Activated naive CD4-positive, alpha-beta T cell treated with anti-CD3 and anti-CD28 coated beads, Interleukin-2, amount 50 U/mL, for 72 hours (primary cell): ENCODE data around the gene PRSS8. TPM values are rescaled to one million over a fixed set of nuclear protein-coding genes. Genes with fewer than 3 reads are reported as not detected.
"Not testable (repeated sequence)": the region's sequence is repeated elsewhere in the genome, so short reads cannot be mapped to it uniquely, and the experiment has no call there.

Source experiments
- ATAC-seq, 2 donors: fragments of 150-1000 bp; cut with Tn5 transposase; 2 replicates each; pipeline ENCODE4 v1.10.0; 2021; ENCODE audit warnings: mild to moderate bottlenecking in 2 of 2, moderate library complexity in 2 of 2
- DNase-seq, 2 donors: peaks; one replicate each; pipeline ENCODE4 v3.0.0; 2021 to 2022; ENCODE audit warnings: low spot score in 2 of 2
- H3K27ac Mint-ChIP-seq, 2 donors: one replicate each; pipeline ENCODE4 v1.8.0; 2022; ENCODE audit warnings: mild to moderate bottlenecking in 2 of 2, mixed read lengths in 2 of 2
- H3K36me3 Mint-ChIP-seq, 2 donors: one replicate each; pipeline ENCODE4 v1.8.0; 2022; ENCODE audit warnings: mixed read lengths in 2 of 2
- H3K9me3 Mint-ChIP-seq, 2 donors: one replicate each; pipeline ENCODE4 v1.8.0; 2022; ENCODE audit warnings: mixed read lengths in 2 of 2
- total RNA-seq, 2 donors: library from RNA; stranded (reverse); gene quantifications; one replicate each; pipeline ENCODE4 v1.2.3, GENCODE V29; 2022

The PRSS8 gene
- total RNA-seq, result not detected

- no peak within 1 kb of the TSS for H3K27ac Mint-ChIP-seq
- no peak for ATAC-seq
- no peaks in the 10 kb centered on the region for H3K36me3 Mint-ChIP-seq
- H3K9me3 Mint-ChIP-seq, result no peaks in the 10 kb centered on the region
- no peak for DNase-seq
These were observed at the start of gene PRSS8 for GRCh38 chr16:31135535-31136286. Gene PRSS8 (minus strand): TSS chr16:31135727. CDS start chr16:31135498, 229 bp downstream.

GRCh38 chr16:31184888-31185287 lies 49.4 kb upstream of the PRSS8 start:
- Mint-ChIP-seq H3K9me3 (no peaks in the 10 kb centered on the region), H3K27ac (peak overlapping the region; percentile 98 to 100), H3K36me3 (peaks cover 91 to 92% of the 10 kb centered on the region in 2 donors)
- ATAC-seq, result no peak
- DNase-seq, result no peak

GRCh38 chr16:31183432-31184428 lies 48.2 kb upstream of the PRSS8 start:
- ATAC-seq (no peak), DNase-seq (no peak)
- peak overlapping the region; percentile 98 to 100 for H3K27ac Mint-ChIP-seq
- H3K9me3 Mint-ChIP-seq, result no peaks in the 10 kb centered on the region
- H3K36me3 Mint-ChIP-seq, result peaks cover 80 to 84% of the 10 kb centered on the region in 2 donors

GRCh38 chr16:31182391-31182790 lies 46.9 kb upstream of the PRSS8 start:
- H3K27ac Mint-ChIP-seq, result peak overlapping the region; percentile 98 to 100
- DNase-seq, result no peak
- ATAC-seq, result no peak
- H3K9me3 Mint-ChIP-seq, result no peaks in the 10 kb centered on the region
- H3K36me3 Mint-ChIP-seq, result peaks cover 68 to 74% of the 10 kb centered on the region in 2 donors

GRCh38 chr16:31181102-31181830 lies 45.7 kb upstream of the PRSS8 start:
- H3K9me3 Mint-ChIP-seq, result no peaks in the 10 kb centered on the region
- H3K36me3 Mint-ChIP-seq, result peaks cover 57 to 63% of the 10 kb centered on the region in 2 donors
- peak overlapping the region; percentile 98 to 100 for H3K27ac Mint-ChIP-seq
- ATAC-seq, result peak in 1 of 2 donors; percentile 7
- DNase-seq, result peak in 1 of 2 donors; percentile 83

- no peaks in the 10 kb centered on the region for H3K9me3 Mint-ChIP-seq
- DNase-seq (peak; percentile 93 to 94), ATAC-seq (peak; percentile 56 to 71)
- H3K36me3 Mint-ChIP-seq, result peaks cover 43 to 49% of the 10 kb centered on the region in 2 donors
- H3K27ac Mint-ChIP-seq, result peak within 1 kb of the TSS; percentile 98 to 100
These were observed 44.4 kb upstream of the PRSS8 start, which contains the start of gene FUS for GRCh38 chr16:31179747-31180459. Gene FUS (plus strand): TSS chr16:31180139. CDS start chr16:31180215, 76 bp downstream.

- no peak for DNase-seq
- ATAC-seq, result peak in 1 of 2 donors; percentile 1
- peaks cover 38 to 43% of the 10 kb centered on the region in 2 donors for H3K36me3 Mint-ChIP-seq
- H3K27ac Mint-ChIP-seq, result peak overlapping the region; percentile 98 to 100
- H3K9me3 Mint-ChIP-seq, result no peaks in the 10 kb centered on the region
These were observed 43.8 kb upstream of the PRSS8 start for GRCh38 chr16:31179219-31179746.

- H3K9me3 Mint-ChIP-seq, result no peaks in the 10 kb centered on the region
- peak; percentile 2 to 59 for ATAC-seq
These were observed 41.6 kb upstream of the PRSS8 start for GRCh38 chr16:31177136-31177535.

GRCh38 chr16:31170048-31170447 lies 34.5 kb upstream of the PRSS8 start:
- H3K27ac Mint-ChIP-seq, DNase-seq, ATAC-seq, H3K36me3 Mint-ChIP-seq, H3K9me3 Mint-ChIP-seq: not testable (repeated sequence)

More at GRCh38 chr16:31177136-31177535, 41.6 kb upstream of the PRSS8 start:
- H3K36me3 Mint-ChIP-seq, result peaks cover 18 to 22% of the 10 kb centered on the region in 2 donors
- peak in 1 of 2 donors; percentile 83 for DNase-seq
- peak overlapping the region in 1 of 2 donors; percentile 41 for H3K27ac Mint-ChIP-seq

- H3K36me3 Mint-ChIP-seq, result no peaks in the 10 kb centered on the region
- no peak for ATAC-seq
- DNase-seq, result no peak
- H3K27ac Mint-ChIP-seq, result no peak overlapping the region
- no peaks in the 10 kb centered on the region for H3K9me3 Mint-ChIP-seq
These were observed 33.3 kb upstream of the PRSS8 start for GRCh38 chr16:31168848-31169247.

GRCh38 chr16:31167315-31167714 lies 31.8 kb upstream of the PRSS8 start:
- no peak for ATAC-seq
- Mint-ChIP-seq H3K9me3 (no peaks in the 10 kb centered on the region), H3K27ac (peak overlapping the region in 1 of 2 donors; percentile 60)

GRCh38 chr16:31157136-31157535 lies 21.6 kb upstream of the PRSS8 start:
- Mint-ChIP-seq H3K9me3 (no peaks in the 10 kb centered on the region), H3K27ac (no peak overlapping the region), H3K36me3 (no peaks in the 10 kb centered on the region)
- DNase-seq (no peak), ATAC-seq (peak in 1 of 2 donors; percentile 24)

More at GRCh38 chr16:31167315-31167714, 31.8 kb upstream of the PRSS8 start:
- DNase-seq, result no peak
- H3K36me3 Mint-ChIP-seq, result no peaks in the 10 kb centered on the region

GRCh38 chr16:31150976-31151375 lies 15.4 kb upstream of the PRSS8 start:
- H3K27ac Mint-ChIP-seq, DNase-seq, H3K9me3 Mint-ChIP-seq, ATAC-seq, H3K36me3 Mint-ChIP-seq: not testable (repeated sequence)

GRCh38 chr16:31149894-31150890 lies 14.7 kb upstream of the PRSS8 start, which contains the start of gene PRSS36:
Gene PRSS36 (minus strand): TSS chr16:31150066. CDS start chr16:31150035, 31 bp downstream.
- ATAC-seq (no peak), DNase-seq (no peak)
- no peaks in the 10 kb centered on the region for H3K9me3 Mint-ChIP-seq
- H3K27ac Mint-ChIP-seq, result peak within 1 kb of the TSS in 1 of 2 donors; percentile 86
- no peaks in the 10 kb centered on the region for H3K36me3 Mint-ChIP-seq
